GM19025 (cell line): ENCODE measurements around the gene CCDC171.
A peak's percentile ranks its signal among the peaks of the same experiment; 100 is the strongest.
"Not testable (repeated sequence)": the region's sequence is repeated elsewhere in the genome, so short reads cannot be mapped to it uniquely, and the experiment has no call there.

Experiments used
- ATAC-seq: cut with Tn5 transposase; IDR thresholded peaks from one replicate; pipeline ENCODE4 v1.9.1; 2021; ENCODE audit warnings: mild to moderate bottlenecking, low read depth, moderate library complexity; ENCODE audit not compliant: unreplicated experiment

The CCDC171 gene

DNA sequence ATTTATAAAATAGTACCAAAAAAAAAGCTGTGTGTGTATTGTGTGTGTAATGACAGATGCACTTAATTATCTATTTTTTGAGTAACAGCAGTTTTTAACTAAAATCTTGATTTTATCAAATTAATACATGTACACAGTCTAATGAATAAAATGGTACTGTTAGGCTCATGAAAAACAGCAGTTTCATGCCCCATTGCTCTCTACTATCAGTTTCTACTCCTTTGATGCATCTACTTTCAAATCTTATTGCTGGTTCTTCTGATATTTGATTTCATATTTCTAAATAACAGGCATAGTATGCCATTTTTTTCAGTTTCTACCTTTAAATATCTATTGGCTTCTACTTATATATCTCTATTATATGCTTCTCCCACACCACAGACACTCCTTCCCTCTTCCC is 117.4 kb downstream of the CCDC171 start:
- peak; percentile 45 for ATAC-seq

DNA sequence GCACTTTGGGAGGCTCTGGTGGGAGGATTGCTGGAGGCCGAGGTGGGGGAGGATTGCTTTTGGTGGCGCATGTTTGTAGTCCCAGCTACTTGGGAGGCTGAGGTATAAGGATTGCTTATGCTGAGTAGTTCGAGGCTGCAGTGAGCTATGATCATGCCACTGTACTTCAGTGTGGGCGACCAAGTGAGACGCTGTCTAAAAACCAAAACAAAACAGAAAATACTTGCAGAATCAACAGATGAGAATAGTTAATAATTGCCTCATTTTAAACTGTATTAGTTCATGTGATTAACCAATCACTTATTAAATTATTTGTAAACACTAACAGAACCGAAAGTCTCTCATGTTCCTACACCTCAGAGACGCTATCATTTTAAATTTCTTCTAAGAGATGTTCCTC is 118.1 kb downstream of the CCDC171 start:
- ATAC-seq, result peak; percentile 92

DNA sequence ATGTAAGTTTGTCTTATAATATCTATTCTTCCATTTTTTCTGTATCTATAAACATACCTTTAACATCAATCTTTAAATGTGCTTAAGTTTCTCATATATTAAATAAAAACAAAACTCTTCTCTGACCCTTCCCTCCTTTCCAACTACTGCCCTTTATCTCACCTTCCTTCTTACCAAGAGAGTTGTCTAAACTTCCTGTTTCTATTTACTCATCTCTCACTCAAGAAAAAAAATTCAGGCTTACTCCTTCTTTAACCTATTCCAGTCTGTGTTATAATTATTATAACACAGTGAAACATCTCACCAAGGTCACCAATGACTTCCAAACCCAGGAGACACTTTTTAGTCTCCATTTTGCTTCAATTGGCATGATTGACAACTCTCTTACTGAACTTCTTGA is 140.9 kb downstream of the CCDC171 start:
- ATAC-seq, result no peak

DNA sequence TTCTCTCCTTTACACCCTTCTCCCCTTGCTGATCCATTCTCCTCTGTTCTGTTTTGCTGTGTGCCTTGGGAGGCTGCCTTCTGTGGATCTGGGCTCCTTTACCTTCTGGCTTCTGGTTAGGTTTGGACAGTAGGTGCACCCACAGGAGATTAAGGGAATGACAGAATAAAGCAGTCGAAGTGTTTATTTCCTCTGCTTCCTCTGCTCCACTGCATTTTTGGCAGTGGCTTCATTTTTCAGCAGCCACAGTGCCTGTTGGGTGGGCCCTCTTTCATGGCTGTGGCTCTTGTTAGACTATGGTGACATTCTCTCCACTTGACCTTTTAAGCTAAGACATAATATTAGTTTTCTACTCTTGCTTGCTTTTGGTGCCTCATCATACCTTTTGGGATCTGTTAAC is 144.1 kb downstream of the CCDC171 start:
- no peak for ATAC-seq

DNA sequence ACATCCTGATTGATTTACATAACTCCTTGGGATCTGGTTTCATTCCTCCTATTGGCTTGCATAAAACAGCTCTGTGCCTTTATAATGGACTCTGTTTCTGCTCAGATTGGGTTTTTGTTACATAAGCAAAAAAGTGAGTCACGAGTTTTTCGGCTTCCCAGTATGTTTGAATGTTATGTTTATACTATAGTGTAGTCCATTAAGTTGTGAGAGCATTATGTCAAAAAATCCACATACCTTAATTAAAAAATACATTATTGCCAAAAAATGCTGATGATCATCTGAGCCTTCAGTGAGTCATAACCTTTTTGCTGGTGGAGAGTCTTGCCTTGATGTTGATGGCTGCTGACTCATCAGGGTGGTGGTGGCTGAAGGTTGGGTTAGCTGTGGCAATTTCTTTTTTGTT is 144.6 kb downstream of the CCDC171 start:
- no peak for ATAC-seq

DNA sequence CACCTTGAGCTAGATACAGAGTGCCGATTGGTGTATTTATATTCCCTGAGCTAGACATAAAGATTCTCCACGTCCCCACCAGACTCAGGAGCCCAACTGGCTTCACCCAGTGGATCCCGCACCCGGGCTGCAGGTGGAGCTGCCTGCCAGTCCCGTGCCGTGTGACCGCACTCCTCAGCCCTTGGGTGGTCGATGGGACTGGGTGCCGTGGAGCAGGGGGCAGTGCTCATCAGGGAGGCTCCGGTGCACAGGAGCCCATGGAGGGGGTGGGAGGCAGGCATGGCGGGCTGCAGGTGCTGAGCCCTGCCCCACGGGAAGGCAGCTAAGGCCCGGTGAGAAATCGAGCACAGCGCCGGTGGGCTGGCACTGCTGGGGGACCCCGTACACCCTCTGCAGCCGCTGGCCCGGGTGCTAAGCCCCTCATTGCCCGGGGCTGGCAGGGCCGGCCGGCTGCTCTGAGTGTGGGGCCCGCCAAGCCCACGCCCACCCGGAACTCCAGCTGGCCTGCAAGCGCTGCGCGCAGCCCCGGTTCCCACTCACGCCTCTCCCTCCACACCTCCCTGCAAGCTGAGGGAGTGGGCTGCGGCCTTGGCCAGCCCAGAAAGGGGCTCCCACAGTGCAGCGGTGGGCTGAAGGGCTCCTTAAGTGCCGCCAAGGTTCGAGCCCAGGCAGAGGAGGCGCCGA is 147.2 kb downstream of the CCDC171 start:
- not testable (repeated sequence) for ATAC-seq

DNA sequence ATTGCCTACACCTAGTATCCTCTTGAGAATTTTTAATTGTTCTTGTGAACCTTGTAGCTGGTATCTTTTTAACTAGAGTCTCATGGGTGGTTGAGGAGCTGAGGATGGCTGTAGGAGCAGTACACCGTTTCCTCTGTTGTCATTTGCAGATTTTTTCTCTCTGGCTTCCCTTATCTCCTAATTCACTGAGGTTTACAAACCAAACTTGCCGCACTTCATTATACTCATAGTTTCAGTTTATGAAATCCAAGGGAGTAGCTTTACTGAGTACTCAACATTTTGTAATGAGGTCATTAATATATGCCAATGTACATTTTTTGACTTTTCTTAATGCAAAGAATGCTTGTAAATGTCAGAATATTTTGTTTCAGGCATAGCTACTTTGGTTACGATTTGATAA is 154.2 kb downstream of the CCDC171 start:
- no peak for ATAC-seq

DNA sequence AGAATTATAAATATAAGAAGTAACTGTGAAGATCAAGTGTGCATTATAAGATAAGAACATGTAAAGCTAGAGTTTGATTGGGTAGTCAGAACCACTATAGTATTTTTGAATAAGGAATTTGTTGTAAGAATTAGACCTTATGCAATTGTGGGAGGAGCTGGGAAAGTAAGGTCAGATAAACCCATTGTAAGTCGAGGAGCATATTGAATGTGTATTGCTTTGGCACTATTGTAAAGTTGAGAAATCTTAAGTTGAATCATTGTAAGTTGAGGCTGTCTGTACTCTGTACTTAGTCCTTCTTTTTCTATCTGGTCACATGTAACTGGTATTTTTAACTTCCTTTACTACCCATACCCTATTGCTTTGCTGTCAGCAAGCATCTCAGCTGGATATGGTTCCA is 158.7 kb downstream of the CCDC171 start:
- no peak for ATAC-seq

DNA sequence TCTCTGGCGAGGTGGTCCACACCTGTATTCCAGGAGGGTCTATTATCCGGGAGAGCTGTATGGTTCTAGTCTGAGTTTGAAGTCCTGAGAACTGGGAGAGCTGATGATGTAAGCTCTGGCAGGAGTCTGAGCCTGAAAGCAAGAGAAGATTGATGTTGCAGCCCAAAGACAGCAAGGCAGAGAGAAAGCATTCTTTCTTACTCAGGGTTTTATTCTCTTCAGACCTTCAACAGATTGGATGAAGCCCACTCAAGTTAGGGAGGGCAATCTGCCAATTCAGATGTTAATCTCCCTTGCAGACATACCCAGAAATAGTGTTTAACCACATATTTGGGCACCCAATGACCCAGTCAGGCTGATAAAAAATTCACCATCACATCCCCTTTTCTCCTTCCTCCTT is 159.1 kb downstream of the CCDC171 start:
- ATAC-seq, result no peak

DNA sequence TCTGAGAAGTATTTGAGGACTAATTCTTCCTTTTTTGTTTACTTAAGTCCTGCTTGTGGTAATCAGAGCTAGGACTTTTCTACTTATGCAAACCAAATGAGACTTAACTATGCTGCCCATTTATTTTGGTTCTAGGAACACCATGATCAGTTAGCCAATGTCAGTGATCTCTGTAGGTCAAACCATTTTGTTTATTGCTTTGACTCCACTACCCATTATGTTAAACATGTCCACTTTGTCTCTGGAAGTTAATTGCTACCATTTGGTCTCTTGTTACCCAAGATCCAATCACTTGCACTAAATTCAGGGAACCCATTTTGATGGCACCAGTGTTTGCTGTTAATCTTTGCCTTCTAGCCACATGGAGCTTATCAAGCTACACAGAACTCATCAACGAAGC is 161.9 kb downstream of the CCDC171 start:
- ATAC-seq, result no peak

DNA sequence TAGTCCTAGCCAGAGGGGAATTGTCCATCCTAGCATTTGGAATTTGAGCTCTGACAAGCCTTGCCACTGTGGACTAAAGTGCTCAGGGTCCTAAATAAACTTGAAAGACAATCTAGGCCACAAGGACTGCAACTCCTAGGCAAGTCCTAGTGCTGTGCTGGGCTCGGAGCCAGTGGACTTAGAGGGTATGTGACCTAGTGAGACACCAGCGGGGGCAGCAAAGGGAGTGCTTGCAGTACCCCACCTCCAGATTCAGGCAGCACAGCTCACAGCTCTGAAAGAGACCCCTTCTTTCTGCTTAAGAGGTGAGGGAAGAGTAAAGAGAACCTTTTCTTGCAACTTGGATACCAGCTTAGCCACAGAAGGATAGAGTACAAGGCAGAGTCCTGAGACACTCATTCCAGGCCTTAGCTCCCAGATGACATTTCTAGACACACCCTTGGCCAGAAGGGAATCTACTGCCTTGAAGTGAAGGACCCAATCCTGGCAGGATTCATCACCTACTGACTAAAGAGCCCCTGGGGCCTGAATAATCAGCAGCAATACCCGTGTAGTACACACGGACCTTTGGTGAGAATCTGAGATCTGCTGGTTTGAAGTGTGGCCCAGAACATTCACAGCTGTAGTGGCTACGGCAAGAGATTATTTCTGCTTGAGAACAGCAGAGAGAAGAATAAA is 164.6 kb downstream of the CCDC171 start:
- ATAC-seq, result no peak

DNA sequence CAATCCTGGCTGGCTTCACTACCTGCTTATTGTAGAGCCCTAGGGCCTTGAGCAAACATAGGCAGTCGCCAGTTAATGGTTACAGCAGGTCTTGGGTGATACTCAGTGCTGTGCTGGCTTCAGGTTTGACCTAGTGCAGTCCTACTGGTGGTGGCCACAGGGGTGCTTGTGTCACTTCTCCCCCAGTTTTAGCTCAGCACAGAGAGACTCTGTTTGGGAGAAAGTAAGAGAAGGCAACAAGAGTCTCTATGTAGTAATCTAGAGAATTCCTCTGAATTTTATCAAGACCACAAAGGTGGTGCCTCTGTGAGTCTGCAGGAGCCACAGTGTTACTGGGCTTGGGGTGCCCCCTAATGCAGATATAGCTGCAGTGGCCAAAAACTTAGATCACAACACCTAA is 165.6 kb downstream of the CCDC171 start:
- no peak for ATAC-seq

DNA sequence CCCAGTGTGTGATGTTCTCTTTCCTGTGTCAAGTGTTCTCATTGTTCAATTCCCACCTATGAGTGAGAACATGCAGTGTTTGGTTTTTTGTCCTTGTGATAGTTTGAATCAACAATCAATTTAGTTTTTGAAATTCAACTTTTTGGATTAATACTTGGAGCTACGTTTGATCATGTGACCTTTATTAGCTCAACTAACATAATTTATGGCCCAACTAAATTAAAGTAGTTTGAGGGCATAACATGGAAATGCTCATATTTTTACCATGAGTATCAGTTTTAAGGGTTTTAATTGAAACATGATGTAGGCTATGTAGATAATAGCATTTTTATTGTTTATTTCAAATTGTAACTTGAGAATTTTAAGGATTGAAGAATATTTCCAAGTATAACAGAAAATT is 168.0 kb downstream of the CCDC171 start:
- ATAC-seq, result no peak

DNA sequence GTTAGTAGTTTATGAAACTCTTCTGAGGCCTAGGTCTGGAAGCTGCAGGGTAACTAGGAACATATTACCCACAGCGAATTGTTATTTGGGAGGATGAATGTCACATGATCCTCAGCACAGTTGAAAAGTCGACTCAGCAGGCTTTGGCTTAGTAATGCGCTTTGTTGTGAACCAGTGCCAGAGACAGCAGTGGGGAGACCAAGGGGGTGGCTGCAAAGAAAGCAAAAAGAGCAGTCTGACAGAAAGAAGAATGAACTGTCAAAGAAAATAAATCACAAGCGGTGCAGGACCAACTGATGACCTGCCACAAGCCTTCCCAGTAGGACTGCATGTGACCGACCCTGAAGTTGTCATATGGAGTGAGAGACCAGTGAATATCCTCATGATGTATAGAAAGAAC is 170.0 kb downstream of the CCDC171 start:
- ATAC-seq, result no peak

DNA sequence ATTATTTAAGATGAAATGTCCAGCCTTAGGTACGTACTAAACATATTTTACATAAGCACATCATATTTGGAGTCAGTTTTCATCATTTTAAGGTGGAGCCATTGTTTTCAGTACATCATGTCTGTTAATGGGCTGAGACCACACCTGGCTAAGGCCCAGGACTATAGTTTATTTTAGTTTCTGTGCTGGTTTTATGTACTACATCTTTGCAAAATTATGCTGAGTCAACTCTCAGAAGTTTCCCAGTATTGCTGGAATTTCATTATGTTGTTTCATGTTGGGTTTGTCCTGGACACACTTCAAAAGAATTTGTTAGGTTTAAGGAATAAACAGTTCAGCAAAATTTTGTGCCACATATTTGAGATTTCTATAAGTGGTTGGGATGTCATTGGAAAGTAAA is 171.2 kb downstream of the CCDC171 start:
- ATAC-seq, result no peak

DNA sequence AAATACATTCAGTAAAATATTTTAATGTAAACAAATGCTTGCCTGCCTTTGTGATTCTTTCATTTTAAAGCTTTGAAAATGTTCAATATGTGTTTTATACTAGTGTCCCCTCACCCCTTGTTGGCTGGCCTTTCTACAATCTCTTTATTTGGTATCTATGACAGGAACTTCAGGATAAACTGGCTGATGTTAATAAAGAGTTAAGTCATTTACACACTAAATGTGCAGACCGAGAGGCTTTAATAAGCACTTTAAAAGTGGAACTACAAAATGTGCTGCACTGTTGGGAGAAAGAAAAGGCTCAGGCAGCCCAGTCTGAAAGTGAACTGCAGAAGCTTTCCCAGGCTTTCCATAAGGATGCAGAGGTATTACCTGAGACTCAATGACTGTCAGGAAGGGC is 171.8 kb downstream of the CCDC171 start:
- no peak for ATAC-seq

DNA sequence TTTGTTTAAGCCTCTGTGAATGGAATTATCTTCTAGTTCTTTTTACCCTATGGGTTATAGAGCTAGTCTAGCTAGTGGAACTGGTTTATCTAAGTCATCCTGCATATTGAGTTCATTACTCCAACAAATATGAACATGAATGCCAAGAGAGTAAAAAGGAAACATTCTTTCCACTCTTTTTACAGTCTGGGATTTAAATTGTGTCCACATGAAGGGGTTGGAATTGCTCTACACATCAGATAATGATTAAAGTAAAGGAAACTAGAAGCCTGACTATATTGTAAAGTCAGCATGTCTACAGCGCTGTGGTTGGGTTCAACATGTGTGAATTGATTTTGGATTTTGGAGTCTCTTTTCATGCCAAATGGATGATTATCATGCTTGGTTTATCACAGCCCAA is 173.1 kb downstream of the CCDC171 start:
- ATAC-seq, result no peak

DNA sequence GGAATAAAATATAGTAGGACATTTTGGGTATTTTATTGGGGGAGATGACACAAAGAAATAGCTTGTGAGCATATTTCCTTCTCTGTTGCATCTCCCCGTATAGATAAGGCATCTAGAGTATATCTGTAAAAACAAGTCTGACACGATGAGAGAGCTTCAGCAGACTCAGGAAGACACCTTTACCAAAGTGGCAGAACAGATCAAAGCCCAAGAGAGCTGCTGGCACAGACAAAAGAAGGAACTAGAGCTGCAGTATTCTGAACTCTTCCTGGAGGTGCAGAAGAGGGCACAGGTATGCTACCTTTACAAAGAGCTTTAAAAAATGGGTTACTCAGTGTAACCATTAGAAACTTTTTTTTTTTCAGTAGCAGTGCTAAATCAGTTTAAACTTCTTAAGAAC is 176.7 kb downstream of the CCDC171 start:
- no peak for ATAC-seq

DNA sequence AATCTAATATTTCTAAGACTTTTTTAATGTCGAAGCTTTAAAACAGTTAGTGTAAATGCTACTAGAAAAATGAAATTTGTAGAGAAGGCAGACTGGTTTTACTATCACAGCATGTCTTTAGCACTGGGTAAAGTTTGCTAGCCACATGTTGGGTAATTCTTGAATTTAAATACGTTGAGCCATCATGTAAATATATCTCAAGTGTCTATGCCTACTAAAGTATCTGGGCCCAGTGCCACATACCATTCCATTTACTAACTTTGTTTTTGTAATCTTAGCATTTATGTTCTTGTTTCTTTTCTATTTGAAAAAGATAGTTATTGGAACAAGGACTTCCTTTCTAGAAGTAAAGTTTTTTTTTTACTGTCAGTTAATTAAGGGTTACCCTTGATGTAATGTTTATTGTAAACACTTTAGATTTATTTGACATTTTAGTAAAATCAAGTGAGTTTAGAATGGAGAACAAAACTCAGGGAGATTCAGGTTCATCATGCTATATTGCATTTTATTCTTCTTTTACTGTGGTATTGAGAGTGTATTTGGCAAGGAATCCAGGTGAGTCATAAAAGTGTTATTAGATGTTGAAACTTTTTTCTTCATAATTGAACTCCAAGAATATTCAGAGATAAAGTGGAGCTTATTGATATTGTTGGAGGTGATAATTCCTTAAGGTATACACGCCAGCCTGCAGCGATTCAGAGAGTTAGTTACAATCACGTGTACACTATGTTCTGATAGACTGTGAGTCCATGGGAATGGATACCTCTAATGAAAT is 182.4 kb downstream of the CCDC171 start:
- ATAC-seq, result no peak

DNA sequence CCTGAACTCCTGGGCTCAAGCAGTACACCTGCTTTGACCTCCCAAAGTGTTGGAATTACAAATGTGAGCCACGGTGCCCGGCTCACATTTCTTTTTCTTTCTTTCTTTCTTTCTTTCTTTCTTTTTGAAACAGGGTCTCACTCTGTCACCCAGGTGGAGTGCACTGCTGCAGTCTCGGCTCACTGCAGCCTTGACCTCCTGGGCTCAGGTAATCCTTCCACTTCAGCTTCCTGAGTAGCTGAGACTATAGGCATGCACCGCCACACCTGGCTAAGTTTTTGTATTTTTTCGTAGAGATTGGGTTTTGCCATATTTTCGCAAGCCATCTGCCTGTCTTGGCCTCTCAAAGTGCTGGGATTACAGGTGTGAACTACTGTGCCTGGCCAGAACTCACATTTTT is 183.7 kb downstream of the CCDC171 start:
- ATAC-seq, result no peak

DNA sequence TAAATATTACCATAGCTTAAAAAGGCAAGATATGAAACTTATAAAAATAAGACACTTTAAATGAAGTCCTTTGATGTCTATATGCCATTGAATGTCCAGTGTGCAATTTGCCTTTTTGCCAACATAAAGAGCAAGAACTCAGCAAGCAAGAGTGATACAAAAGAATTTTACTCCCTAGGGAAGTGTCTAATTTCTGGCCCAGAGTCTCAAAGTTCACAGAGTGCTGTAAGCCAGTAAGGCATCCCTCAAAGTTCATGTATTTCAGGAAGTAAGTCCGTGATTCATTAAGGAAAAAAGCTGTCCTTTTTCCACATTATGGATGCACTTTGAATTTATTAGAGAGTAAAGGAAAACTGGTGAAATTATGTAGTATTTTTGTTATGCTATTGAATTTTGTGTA is 185.2 kb downstream of the CCDC171 start:
- ATAC-seq, result no peak

DNA sequence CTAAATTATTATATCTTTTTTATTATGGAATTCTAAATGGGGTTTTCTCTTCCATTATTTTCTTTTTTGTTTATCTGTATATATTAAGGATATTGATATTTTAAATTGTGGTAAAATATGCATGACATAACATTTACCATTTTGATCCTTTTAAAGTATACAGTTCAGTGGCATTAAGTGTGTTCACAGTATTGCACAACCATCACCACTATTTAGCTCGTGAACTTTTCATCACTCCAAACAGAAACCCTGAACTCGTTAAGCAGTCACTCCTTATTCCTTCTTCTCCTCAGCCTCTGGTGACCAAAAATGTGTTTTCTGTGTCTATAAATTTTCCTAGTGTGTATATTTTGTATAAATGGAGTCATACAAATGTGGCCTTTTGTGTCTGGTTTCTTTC is 188.2 kb downstream of the CCDC171 start:
- ATAC-seq, result no peak
